Measurements from ENCODE around the gene SMTN. TPM values are rescaled to one million over a fixed set of nuclear protein-coding genes. Genes with fewer than 3 reads are reported as not detected.

SMTN gene
- 100 to 1,000 TPM in 1 of 4 donors, 10 to 100 TPM in 3; 16.6 to 107 (median 19.4) TPM for total RNA-seq

DNA sequence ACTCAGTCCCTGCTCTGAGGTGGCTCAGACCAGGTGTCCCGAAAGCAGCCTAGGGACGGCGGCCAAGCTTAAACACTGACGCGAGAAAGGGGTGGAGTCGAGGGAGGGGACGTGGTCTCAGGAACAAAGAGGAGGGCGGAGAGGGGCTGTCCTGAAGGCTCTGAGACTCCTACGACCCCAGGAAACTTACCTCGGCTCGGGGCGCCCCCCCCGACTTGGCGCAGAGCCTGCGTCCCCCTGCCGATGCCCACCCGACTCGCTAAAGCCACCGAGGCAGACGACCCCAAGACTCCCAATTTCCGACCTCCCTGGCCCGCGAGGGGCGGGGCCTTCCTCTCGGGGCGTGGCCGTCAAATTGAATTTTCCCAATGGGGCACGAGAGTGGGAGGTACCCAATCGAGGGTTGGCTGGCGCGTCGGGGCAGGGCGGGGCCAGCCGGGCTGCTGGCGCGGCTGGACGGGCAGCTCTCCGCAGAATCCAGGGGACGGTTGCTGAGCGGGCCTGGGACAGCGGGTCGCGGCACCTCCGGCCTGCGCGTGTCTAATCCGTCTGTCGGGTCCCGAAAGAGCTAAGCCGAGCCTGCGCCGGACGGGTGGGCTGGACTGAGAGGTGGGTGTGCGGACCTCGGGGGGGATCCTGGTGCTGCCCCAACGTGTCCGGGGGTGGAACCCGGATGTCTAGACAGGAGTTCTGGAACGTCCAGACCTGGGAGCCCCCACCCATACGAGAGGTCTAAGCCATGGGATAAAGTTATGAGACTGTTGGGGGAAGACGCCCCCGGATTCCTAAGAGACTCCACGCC lies at the start of gene SMTN:
SMTN (plus strand) TSS at position 471 of the 802 bp plus-strand sequence. CDS start 1,941 bp downstream, outside the sequence.
- TF ChIP-seq, protein P1, sequence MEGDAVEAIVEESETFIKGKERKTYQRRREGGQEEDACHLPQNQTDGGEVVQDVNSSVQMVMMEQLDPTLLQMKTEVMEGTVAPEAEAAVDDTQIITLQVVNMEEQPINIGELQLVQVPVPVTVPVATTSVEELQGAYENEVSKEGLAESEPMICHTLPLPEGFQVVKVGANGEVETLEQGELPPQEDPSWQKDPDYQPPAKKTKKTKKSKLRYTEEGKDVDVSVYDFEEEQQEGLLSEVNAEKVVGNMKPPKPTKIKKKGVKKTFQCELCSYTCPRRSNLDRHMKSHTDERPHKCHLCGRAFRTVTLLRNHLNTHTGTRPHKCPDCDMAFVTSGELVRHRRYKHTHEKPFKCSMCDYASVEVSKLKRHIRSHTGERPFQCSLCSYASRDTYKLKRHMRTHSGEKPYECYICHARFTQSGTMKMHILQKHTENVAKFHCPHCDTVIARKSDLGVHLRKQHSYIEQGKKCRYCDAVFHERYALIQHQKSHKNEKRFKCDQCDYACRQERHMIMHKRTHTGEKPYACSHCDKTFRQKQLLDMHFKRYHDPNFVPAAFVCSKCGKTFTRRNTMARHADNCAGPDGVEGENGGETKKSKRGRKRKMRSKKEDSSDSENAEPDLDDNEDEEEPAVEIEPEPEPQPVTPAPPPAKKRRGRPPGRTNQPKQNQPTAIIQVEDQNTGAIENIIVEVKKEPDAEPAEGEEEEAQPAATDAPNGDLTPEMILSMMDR (IDR thresholded peaks at IDR 0.05; ENCODE audit: low read depth): no peak

DNA sequence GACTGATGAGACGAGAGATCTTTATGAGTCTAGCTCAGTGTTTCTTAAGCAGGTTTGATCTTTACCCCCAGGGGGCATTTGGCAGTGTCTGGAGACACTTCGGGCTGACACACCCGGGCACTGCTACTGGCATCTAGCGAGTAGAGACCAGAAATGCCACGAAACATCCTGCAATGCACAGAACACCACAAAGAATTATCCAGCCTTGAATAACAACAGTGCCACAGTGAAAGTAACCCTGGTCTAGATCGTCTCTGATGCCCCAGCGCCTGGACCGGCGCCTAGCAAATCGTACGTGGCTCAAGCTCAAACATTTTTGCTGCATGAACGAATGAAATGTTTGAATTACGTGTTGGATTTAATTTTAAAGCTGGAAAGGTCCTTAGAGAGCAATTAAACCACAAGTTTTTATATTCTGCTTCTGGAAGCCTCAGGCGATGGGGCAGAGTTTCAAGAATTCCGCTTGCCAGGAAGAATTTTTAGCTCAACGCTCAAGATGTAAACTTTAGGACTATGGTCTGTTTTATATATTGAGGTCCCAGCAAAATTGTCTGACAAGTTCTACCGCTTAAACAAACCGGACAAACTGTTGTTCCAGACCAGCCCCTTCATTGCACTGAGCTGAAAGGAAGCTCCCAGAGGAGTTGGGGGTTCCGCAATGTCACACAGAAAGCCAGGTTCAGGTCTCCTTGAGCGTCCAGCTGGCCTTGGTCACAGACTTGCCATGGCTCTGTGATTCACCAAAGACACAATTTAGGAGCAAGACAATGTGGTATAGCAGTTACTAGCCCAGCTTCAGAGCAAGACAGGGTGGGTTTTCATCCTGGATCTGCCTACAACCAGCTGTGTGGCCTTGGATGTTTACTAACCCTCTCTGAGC lies 44.2 kb upstream of the SMTN start:
- TF ChIP-seq, protein P1 (IDR thresholded peaks at IDR 0.05; ENCODE audit: low read depth): no peak

DNA sequence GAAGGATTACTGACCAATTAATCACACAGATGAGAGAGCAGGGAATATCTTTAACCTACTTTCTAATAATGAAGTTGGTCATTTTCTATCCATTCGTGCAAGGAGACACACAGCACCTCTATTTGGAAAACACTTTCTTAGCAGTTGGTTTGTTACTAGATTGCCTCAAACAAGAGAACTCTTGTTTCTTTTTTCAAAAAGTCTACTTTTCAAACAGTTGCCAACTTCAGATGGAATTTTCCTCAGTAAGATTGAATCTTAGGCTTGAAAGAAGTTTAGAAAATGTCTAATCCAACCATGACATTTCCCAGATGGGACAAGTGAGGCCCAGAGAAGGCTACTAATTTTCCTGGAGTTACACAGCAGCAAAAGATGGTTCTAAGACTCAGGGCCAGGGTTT lies 42.4 kb upstream of the SMTN start:
- TF ChIP-seq, protein P1 (IDR thresholded peaks at IDR 0.05; ENCODE audit: low read depth): no peak

DNA sequence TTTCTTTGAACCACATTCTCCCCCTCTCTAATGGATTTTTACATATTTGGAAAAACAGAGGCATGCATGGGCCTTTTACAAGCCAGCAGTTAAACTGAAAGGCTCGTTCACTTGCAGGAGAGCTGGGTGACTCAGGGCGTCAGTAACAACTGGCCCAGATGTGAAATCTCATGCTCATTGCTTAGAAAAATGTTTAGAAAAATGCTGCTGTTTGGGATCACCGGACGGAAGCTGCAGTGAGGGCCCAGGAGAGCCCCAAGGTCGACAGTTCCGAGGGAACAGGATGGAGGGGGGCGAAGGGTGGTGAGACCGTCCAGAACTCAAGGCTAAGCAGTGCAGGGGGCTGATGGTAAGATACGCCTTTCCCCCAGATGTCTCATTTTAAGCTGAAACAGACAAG lies 41.7 kb upstream of the SMTN start:
- TF ChIP-seq, protein P1 (IDR thresholded peaks at IDR 0.05; ENCODE audit: low read depth): no peak

DNA sequence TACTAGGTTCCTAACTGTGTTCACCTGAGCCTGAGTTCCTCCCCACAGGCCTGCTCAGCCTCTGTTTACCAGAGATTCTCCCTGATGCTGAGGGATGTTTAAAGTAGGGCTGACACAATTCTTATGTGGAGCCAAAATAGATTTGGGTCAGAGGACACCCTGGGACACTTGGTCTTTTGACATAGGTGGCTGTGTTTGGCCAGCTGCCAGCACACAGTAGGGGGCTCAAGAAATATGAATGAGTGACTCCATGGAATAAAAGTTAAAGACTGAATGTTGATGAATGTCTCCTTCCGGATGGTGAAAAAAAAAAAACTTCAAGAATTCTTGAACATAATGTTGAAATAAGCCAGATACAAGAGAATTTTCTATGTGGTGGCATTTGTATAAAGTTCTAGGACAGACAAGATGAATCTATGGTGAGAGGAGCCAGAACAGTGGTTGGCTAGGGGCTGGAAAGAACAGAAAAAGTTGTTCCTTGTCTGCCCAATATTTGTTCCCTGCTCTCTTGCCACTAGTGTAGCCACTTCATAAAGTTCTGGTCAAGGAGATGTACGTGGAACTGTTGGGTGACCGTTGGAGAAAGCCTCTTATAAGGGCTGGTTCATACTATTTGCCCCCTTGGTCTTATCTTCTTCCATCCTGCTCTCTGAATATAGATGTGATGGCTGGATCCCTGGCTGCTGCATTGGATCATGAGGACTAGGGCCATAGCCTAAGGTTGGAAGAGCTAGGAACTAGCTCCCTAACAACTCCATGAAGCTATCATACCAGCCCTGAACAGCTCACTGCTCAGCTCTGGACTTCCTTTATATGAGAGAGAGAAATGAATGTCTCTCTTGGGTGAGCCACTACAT lies 40.3 kb upstream of the SMTN start:
- TF ChIP-seq, protein P1 (IDR thresholded peaks at IDR 0.05; ENCODE audit: low read depth): no peak

DNA sequence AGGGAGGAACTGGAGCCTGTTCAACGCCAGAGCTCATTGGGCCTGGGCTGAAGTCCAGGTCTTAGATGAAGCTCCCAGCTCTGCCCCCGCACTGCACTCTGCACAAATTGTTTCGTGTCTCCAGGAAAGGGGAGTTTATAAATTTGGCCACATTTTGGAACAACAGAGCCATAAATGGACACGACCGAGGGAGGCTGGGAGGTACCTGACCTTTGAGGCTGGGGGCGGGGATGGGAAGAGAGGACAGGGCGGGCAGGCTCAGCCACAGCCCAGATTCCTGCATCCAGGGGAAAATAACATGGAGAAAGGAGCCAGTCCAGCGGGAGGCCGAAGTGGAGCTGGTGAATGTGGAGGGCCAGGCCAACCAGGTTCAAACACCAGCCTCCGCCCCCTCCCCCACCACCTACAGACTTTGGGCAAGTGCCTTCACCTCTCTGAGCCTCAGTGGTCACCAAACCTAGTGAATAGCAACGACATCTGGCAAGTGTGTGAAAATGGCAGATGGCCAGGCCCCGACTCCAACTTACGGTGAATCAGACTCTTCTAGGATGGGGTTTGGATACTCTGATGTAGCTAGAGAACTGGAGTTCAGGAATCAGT lies 36.8 kb upstream of the SMTN start:
- TF ChIP-seq, protein P1 (IDR thresholded peaks at IDR 0.05; ENCODE audit: low read depth): no peak
